Cortex of kidney (tissue), 1 donor: ENCODE measurements around the gene HSPB6.
"Not testable (repeated sequence)": the region's sequence is repeated elsewhere in the genome, so short reads cannot be mapped to it uniquely, and the experiment has no call there.

ENCODE experiments used
- DNase-seq: peaks from one replicate; lab custom pipeline; 2025; lab: John Stamatoyannopoulos, UW

Gene HSPB6

DNA sequence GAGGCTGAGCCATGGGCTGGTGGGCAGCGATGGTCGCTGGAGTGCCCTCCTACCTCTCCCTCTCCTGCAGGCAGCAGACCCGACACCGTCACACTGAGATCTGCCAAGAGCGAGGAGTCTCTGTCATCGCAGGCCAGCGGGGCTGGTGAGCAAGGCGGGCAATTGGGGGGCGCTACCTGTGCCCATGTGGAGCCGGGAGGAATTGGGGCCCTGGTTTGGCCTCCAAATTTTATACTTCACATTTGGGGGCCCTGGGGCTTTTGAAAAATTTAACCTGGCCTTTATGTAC lies 28.5 kb upstream of the HSPB6 start:
- DNase-seq = no peak

GRCh38 chr19:35784503-35785338 lies 27.9 kb upstream of the HSPB6 start:
- no peak for DNase-seq

DNA sequence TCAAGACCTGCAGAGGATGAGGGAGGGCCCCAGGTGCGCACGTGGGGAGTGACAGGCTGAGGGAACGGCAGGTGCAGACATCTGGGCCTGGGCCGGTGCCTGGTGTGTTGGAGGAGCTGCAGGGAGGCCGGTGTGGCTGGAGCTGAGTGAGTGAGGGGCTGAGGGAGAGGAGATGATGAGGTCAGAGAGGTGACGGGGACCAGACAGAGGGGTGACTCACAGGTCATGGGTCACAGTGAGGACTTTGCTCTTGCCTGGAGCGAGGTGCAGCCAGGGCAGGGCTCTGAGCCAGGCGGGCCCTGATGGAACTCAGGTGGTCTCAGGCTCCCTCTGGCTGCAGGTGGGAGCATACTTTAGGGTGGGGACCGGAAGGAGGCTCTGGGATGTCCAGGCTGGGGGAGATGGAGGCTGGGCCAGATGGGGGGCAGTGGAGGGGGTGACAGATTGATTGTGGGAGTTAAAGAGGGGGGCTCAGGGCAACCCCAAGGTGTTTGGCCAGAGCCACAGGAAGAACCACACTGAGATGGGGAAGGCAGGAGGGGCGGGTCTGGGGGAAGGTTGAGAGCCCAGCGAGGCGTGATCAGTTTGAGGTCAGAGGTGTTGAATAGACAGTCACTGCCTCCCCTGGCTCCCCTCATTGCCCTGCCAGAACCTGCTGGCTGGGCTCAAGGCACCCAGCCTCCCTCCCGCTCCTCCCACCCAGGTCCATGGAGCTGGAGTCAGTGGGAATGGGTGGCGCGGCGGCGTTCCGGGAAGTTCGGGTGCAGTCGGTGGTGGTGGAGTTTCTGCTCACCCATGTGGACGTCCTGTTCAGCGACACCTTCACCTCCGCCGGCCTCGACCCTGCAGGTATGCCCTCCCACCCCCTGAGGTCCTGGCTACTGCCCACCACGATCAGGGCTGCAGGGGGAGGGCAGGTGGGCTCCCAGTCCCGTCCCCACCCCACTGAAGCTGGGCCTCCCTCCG lies 26.9 kb upstream of the HSPB6 start:
- no peak for DNase-seq

DNA sequence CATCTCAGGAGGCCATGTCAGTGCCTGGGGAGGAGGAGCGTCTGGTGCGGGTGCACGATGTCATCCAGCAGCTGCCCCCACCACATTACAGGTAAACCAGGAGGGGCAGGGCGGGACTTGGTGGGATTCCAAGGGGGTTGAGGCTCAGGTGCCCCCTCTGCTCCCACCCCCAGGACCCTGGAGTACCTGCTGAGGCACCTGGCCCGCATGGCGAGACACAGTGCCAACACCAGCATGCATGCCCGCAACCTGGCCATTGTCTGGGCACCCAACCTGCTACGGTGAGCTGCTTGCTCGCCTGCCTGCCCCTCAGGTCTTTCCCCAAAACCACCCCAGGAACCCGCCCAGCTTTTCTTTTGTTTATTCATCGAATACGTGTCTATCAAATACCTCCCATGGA lies 25.8 kb upstream of the HSPB6 start:
- no peak for DNase-seq

DNA sequence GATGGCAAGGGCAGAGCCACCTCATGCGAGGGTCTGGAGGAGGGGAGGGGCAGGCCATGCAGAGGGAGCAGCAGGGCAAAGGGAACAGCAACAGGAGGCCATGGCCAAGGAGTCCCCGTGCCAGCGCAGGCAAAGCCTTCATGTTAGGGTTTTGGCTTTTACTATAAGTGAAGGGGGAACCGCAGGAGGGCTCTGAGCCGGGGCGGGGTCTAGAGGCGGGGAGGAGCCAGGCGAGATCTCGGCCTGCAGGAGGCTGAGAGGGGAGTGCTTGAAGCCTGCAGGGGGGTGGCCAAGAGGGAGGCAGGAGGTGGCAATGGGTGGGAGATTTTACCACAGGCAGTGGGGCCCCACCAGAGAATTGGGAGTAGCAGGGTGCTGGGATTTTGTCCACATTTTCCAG lies 24.8 kb upstream of the HSPB6 start:
- no peak for DNase-seq

DNA sequence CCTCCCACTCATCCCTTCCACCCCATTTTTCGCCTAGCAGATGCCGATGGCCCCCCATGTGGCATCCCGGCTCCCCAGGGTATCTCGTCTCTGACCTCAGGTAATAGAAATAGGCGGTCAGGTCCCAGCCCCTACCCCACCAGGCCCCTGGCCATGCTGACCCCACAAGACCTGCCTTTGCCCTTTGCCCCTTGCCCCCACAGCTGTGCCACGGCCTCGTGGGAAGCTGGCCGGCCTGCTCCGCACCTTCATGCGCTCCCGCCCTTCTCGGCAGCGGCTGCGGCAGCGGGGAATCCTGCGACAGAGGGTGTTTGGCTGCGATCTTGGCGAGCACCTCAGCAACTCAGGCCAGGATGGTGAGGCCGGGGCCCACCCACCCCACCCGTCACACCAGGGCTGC lies 23.9 kb upstream of the HSPB6 start:
- no peak for DNase-seq

- DNase-seq = no peak
These were observed 23.2 kb upstream of the HSPB6 start for GRCh38 chr19:35780058-35780457.

GRCh38 chr19:35779033-35779432 lies 22.2 kb upstream of the HSPB6 start:
- DNase-seq = no peak

DNA sequence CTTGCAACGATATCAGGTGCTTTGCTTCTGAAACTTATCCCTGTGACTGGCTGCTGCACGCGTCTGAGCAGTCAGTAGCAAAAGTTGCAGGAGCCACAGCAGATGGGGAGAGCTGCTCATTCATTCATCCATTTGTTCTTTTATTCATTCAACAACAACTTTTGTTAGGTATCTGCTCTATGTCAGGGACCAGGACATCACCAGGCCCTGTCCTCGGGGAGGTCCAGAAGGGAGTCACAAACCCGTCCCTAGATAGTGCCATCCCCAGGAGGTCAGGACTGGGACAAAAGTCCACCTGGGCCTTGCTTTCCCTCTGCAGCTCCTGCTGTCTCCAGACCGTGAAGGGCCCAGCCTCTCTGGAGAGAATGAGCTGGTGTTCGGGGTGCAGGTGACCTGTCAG lies 21.1 kb upstream of the HSPB6 start:
- DNase-seq = no peak

DNA sequence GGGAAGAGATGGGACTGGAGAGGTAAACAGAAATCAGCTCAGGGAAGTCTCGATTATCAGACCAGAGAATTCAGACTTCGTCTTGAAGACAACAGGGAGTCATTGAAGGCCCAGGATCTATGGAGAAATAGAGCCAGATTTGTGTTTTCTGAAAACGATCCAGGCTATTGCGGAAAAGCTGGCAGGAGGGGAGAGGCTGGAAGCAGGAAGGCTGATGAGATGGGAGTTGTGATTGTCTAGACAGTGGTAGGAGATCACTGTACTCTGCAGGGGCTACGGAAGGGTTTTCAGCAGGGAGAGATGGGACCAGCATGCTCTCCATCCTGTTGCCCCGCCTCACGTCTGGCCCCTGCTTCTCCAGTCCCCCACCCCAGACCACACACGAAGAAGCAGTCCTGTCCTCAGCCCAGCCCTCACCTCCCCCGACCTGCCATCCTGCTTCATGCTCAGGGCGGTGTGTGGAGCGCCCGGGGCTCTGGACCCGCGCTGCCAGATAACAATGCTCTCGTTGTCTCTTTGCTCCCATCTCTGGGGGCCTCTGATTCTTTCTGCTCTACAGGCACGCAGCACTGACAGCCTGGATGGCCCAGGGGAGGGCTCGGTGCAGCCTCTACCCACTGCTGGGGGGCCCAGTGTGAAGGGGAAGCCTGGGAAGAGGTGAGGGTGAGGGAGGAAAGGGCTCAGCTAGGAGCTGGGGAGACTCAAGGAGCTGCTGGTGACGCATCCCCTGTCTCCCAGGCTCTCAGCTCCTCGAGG lies 20.4 kb upstream of the HSPB6 start:
- DNase-seq = no peak

- no peak for DNase-seq
These were observed 19.4 kb upstream of the HSPB6 start for GRCh38 chr19:35776102-35776788.

DNA sequence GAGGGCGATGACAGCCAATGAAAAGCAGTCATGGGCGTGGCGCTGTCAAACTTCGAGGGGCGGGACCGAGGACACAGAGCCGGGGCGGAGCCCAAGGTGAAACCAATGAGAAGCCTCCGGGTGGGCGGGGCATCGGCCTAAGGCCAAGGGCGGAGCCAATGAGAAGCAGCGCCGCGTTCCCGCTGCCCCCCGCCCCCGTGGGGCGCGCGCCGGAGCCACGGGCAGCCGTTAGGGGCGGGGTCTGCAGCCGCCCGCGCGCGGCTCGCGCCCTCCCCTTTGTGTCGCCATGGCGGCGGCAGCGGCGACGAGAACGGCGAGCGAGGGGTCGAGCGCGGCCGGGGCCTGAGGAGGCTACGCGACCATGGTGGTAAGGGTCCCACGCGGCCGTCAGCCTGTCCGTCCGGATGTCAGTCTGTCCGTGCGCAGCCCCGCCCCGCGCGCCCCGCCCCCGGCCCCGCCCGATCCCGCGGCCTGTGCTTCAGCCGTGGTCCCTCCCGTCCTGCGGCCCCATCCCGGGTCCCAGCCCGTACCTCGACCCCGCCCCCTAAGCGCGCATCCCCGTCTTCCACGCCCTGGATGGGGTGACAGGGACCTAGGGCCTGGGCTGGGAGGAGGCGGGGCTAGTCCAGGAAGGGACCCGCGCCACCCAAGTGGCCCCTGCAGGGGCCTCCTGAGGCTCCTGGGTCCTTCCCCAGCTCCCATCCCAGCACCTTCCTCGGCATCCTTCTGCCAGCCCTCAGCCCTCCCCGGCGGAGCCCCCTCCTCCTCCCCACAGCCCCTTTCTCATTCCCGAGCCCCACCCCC lies 18.7 kb upstream of the HSPB6 start, which contains the start of gene ARHGAP33:
ARHGAP33 (plus strand) TSS at position 267 of the 804 bp plus-strand sequence; CDS start at position 362, 95 bp downstream.
- DNase-seq = no peak

- DNase-seq = no peak
These were observed 18.1 kb upstream of the HSPB6 start for GRCh38 chr19:35775046-35775297.

- no peak for DNase-seq
These were observed 17.6 kb upstream of the HSPB6 start for GRCh38 chr19:35774274-35775045.

GRCh38 chr19:35773020-35773806 lies 16.4 kb upstream of the HSPB6 start:
- DNase-seq = no peak

DNA sequence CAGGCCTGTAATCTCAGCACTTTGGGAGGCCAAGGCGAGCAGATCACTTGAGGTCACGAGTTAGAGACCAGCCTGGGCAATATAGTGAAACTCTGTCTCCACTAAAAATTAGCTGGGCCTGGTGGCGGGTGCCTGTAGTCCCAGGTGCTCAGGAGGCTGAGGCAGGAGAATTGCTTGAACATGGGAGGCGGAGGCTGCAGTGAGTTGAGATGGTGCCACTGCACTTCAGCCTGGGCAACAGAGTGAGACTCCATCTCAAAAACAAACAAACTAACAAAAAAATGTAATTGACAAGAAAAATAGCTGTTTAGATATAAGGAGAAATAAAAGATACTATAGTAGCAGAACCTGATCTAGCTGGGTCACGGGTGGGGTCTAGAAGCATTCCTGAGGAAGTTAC lies 15.5 kb upstream of the HSPB6 start:
- not testable (repeated sequence) for DNase-seq

DNA sequence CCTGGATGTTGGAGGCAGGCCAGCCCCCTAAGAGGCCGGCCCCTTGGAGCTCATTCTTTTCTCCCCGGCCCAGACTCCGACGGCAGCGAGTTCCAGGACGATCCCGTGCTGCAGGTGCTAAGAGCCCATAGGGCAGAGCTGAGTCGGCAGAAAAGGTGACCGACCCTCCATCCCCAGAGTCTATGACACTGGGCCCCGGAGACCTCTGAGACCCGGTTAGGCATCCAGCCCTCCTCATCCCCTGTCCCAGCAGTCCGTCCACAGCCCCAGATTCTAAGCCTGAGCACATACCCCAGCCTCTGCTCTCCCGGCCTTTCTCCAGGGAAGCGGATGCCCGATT lies 11.2 kb upstream of the HSPB6 start:
- DNase-seq = no peak

- DNase-seq = no peak
These were observed 10.7 kb upstream of the HSPB6 start for GRCh38 chr19:35767288-35768081.

DNA sequence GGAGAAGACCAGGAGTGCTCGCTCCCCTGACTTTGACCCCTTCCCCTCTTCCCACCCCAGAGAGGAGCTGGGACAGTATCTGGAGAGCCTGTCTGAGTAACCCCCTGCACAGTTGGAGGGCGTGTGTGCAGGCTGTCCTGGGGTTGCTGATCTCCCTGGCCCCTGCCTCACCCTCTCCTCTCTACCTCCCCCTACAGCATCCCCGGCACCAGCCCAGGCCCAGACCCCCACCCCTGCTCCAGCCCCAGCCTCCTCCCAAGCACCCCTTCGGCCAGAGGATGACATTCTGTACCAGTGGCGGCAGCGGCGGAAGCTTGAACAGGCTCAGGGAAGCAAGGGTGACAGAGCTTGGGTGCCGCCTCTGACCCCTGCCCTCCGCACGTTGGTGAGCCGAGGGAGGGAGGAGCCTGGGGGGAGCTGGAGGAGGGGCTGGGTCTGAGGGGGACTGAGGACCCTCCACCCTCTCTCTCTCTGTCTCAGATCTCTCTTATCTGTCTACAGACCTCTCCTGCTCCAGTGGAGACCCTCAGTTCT lies 9.8 kb upstream of the HSPB6 start:
- no peak for DNase-seq
